KMS-11 (cell line): ENCODE results near the gene PRR23A.

ENCODE experiments used
- H2AFZ ChIP-seq: fragments of 200-600 bp; sonication (generic); 2 replicates; pipeline ENCODE4 v1.6.1; 2016; ENCODE audit warnings: antibody characterized with exemption, mixed run types, low read depth
- H3K27ac ChIP-seq: fragments of 200-600 bp; sonication (generic); 2 replicates; pipeline ENCODE4 v1.6.1; 2016; ENCODE audit warnings: mild to moderate bottlenecking, mixed run types
- H3K27me3 ChIP-seq: fragments of 200-600 bp; sonication (generic); 2 replicates; pipeline ENCODE4 v1.6.1; 2017; ENCODE audit warnings: mild to moderate bottlenecking, low read depth, mixed run types, moderate library complexity; ENCODE audit not compliant: insufficient read depth
- H3K36me3 ChIP-seq: fragments of 200-600 bp; sonication (generic); 2 replicates; pipeline ENCODE4 v1.6.1; 2017; ENCODE audit warnings: mild to moderate bottlenecking, mixed run types; ENCODE audit not compliant: insufficient read depth
- H3K4me1 ChIP-seq: fragments of 200-600 bp; sonication (generic); 2 replicates; pipeline ENCODE4 v1.6.1; 2016; ENCODE audit warnings: mild to moderate bottlenecking, low read depth, mixed run types; ENCODE audit not compliant: poor library complexity, severe bottlenecking
- H3K4me2 ChIP-seq: fragments of 200-600 bp; sonication (generic); 2 replicates; pipeline ENCODE4 v1.7.0; 2016; ENCODE audit warnings: mild to moderate bottlenecking, mixed run types
- H3K4me3 ChIP-seq: fragments of 200-600 bp; sonication (generic); IDR thresholded peaks from 2 replicates; pipeline ENCODE4 v1.6.1; 2017; ENCODE audit warnings: low read depth, low read length, mixed read lengths; ENCODE audit not compliant: insufficient read depth
- H3K79me2 ChIP-seq: fragments of 200-600 bp; sonication (generic); 2 replicates; pipeline ENCODE4 v1.6.1; 2016; ENCODE audit warnings: low read depth, mixed run types; ENCODE audit not compliant: insufficient read depth
- H3K9ac ChIP-seq: fragments of 200-600 bp; sonication (generic); 2 replicates; pipeline ENCODE4 v1.6.1; 2016; ENCODE audit warnings: mild to moderate bottlenecking, mixed run types
- H4K20me1 ChIP-seq: fragments of 200-600 bp; sonication (generic); 2 replicates; pipeline ENCODE4 v1.6.1; 2016; ENCODE audit warnings: mild to moderate bottlenecking, mixed run types; ENCODE audit not compliant: insufficient read depth
- TF ChIP-seq, protein P1 (sequence below): fragments of 200-600 bp; sonication (generic); conservative IDR thresholded peaks from 2 replicates; pipeline ENCODE4 v1.6.1; 2017; ENCODE audit warnings: low read depth, mild to moderate bottlenecking, antibody characterized with exemption, low read length, moderate library complexity, mixed read lengths

The PRR23A gene

DNA sequence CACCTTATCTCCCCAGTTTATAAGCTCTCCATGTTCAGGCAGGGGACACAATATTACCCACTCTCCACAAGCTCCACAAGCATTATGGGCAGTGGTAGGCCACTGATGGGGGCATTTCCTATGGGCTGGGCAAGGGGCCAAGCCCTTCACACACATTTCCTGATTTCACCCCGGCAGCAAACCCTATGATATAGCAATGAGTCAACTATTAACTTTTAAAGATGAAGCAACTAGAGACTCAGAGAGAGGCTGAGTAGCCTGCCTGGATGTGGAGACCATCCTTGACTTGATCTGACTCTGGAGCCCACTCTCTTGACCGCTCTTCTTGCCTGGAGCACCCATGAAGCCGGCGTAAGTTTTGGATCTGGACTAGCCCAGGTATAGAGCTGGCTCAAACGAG lies 31.6 kb downstream of the PRR23A start:
- H3K36me3 ChIP-seq = no peaks in the 10 kb centered on the region
- H3K4me1 ChIP-seq = no peaks in the 10 kb centered on the region
- no peak overlapping the region for H3K4me3 ChIP-seq
- H2AFZ ChIP-seq = no peak overlapping the region
- no peaks in the 10 kb centered on the region for H3K27me3 ChIP-seq
- H3K4me2 ChIP-seq = no peak overlapping the region
- TF ChIP-seq, protein P1, sequence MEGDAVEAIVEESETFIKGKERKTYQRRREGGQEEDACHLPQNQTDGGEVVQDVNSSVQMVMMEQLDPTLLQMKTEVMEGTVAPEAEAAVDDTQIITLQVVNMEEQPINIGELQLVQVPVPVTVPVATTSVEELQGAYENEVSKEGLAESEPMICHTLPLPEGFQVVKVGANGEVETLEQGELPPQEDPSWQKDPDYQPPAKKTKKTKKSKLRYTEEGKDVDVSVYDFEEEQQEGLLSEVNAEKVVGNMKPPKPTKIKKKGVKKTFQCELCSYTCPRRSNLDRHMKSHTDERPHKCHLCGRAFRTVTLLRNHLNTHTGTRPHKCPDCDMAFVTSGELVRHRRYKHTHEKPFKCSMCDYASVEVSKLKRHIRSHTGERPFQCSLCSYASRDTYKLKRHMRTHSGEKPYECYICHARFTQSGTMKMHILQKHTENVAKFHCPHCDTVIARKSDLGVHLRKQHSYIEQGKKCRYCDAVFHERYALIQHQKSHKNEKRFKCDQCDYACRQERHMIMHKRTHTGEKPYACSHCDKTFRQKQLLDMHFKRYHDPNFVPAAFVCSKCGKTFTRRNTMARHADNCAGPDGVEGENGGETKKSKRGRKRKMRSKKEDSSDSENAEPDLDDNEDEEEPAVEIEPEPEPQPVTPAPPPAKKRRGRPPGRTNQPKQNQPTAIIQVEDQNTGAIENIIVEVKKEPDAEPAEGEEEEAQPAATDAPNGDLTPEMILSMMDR = no peak
- no peak overlapping the region for H3K27ac ChIP-seq
- H3K79me2 ChIP-seq = no peaks in the 10 kb centered on the region
- no peak overlapping the region for H3K9ac ChIP-seq
- no peaks in the 10 kb centered on the region for H4K20me1 ChIP-seq

DNA sequence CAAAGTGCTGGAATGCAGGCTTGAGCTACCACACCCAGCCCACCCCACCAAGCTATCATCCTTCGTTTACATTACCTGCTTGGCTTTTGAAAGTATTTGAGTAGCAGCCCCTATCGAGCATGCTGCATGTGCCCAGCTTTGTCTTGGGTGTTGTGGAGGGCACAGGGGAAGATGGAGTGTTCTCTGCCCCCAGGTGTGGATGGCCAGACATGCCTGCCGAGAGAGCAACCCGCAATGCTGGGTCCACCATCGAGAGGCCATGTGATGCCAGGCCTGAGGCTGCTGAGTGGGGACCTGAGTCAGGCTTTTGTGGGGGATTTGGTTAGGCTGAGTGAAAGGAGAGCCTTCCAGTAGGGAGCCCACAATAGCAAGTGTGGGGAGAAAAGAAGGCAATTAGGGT lies 33.1 kb downstream of the PRR23A start:
- Histone ChIP-seq H3K36me3 (no peaks in the 10 kb centered on the region), H3K4me1 (no peaks in the 10 kb centered on the region), H3K4me3 (no peak overlapping the region), H3K9ac (no peak overlapping the region), H3K27me3 (no peaks in the 10 kb centered on the region), H4K20me1 (no peaks in the 10 kb centered on the region), H3K27ac (no peak overlapping the region), H3K79me2 (no peaks in the 10 kb centered on the region), H3K4me2 (no peak overlapping the region), H2AFZ (no peak overlapping the region)
- TF ChIP-seq, protein P1 = no peak

DNA sequence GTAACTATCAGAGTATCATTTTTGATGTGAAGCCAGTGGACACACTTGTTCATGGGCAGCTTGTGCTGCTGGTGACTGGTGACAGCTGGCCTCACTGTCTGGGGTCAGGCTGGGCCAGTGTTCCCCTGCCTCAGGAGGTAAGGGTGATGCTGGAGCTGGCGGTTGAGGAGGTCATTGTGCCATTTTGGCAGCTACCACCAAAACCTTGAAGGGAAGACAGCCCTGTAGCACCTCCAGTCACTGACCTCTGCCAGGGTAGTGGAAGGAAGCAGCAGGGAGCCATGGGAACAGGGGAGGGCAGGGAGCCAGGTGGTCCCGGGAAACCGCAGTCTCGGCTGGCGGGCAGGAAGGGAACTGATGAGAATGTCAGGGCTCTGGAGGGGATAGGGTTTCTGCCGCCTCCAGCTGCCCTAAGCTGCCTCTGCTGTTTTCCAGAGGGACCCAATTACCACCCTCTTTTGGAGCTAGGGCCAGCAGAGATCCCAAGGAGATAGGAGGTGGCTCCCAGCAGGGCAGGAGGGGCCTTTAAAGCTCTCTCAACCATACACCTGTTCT lies 34.2 kb downstream of the PRR23A start:
- Histone ChIP-seq H3K4me2 (no peak overlapping the region), H3K4me1 (no peaks in the 10 kb centered on the region), H3K4me3 (no peak overlapping the region), H3K36me3 (no peaks in the 10 kb centered on the region), H4K20me1 (no peaks in the 10 kb centered on the region), H3K27me3 (no peaks in the 10 kb centered on the region), H3K27ac (no peak overlapping the region), H2AFZ (no peak overlapping the region), H3K9ac (no peak overlapping the region), H3K79me2 (no peaks in the 10 kb centered on the region)
- TF ChIP-seq, protein P1 = no peak

DNA sequence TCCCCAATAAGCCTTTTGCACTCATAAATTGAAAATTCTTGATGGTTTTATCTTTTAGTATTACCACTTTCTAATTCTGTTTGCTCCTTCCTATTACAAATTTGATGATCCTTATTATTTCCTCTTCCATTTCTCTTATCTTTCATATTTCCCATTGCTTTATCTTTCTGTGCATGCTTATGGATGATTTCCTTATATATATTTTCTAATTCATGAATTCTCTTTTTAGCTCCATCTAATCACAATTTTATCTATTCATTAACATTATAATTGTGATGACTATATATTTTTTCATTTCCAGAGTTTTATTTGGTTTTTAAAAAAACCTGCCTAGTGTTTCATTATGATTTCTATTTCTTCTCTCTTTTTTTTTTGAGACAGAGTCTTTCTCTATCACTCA lies 41.1 kb downstream of the PRR23A start:
- Histone ChIP-seq H4K20me1 (no peaks in the 10 kb centered on the region), H2AFZ (no peak overlapping the region), H3K9ac (no peak overlapping the region), H3K36me3 (no peaks in the 10 kb centered on the region), H3K79me2 (no peaks in the 10 kb centered on the region), H3K4me2 (no peak overlapping the region), H3K27ac (no peak overlapping the region), H3K4me3 (no peak overlapping the region), H3K4me1 (no peaks in the 10 kb centered on the region), H3K27me3 (no peaks in the 10 kb centered on the region)
- TF ChIP-seq, protein P1 = no peak
